Stimulated activated CD8-positive, alpha-beta memory T cell treated with anti-CD3 and anti-CD28 coated beads, Interleukin-4, amount 100 ng/mL, for 4 hours (primary cell): ENCODE data around the gene CCZ1.
A peak's percentile ranks its signal among the peaks of the same experiment; 100 is the strongest.
"Not testable (repeated sequence)": the region's sequence is repeated elsewhere in the genome, so short reads cannot be mapped to it uniquely, and the experiment has no call there.

ENCODE experiments used
- DNase-seq, 2 donors: peaks; one replicate each; pipeline ENCODE4 v3.0.0-alpha.2; 2020; ENCODE audit warnings: low read depth in 2 of 2, low spot score in 1 of 2

Gene CCZ1

GRCh38 chr7:5898480-5899224 is at the start of gene CCZ1:
Gene CCZ1 (plus strand): TSS chr7:5898733. CDS start chr7:5898800, 67 bp downstream.
- peak; percentile 51 to 62 for DNase-seq

- DNase-seq: no peak
Measured at GRCh38 chr7:5850944-5851343, 47.6 kb upstream of the CCZ1 start.

- DNase-seq: no peak
Measured at GRCh38 chr7:5854738-5855137, 43.8 kb upstream of the CCZ1 start.

- not testable (repeated sequence) for DNase-seq
Measured at GRCh38 chr7:5857041-5857575, 41.4 kb upstream of the CCZ1 start.

GRCh38 chr7:5858494-5858893 is 40.0 kb upstream of the CCZ1 start:
- DNase-seq: not testable (repeated sequence)

- DNase-seq: not testable (repeated sequence)
Measured at GRCh38 chr7:5861281-5861680, 37.3 kb upstream of the CCZ1 start.

- DNase-seq: not testable (repeated sequence)
Measured at GRCh38 chr7:5862753-5863366, 35.7 kb upstream of the CCZ1 start.

GRCh38 chr7:5865279-5865931 is 33.1 kb upstream of the CCZ1 start:
- not testable (repeated sequence) for DNase-seq

- no peak for DNase-seq
Measured at GRCh38 chr7:5867060-5867459, 31.5 kb upstream of the CCZ1 start.

GRCh38 chr7:5868928-5869341 is 29.6 kb upstream of the CCZ1 start:
- DNase-seq: not testable (repeated sequence)

- DNase-seq: no peak
Measured at GRCh38 chr7:5869691-5870090, 28.8 kb upstream of the CCZ1 start.

- no peak for DNase-seq
Measured at GRCh38 chr7:5870311-5870710, 28.2 kb upstream of the CCZ1 start.

- no peak for DNase-seq
Measured at GRCh38 chr7:5872326-5872725, 26.2 kb upstream of the CCZ1 start.

GRCh38 chr7:5879591-5879990 is 18.9 kb upstream of the CCZ1 start:
- not testable (repeated sequence) for DNase-seq

- not testable (repeated sequence) for DNase-seq
Measured at GRCh38 chr7:5880106-5880505, 18.4 kb upstream of the CCZ1 start.

GRCh38 chr7:5884431-5884830 is 14.1 kb upstream of the CCZ1 start:
- DNase-seq: not testable (repeated sequence)

- DNase-seq: not testable (repeated sequence)
Measured at GRCh38 chr7:5888021-5888420, 10.5 kb upstream of the CCZ1 start.

- not testable (repeated sequence) for DNase-seq
Measured at GRCh38 chr7:5890244-5890643, 8.3 kb upstream of the CCZ1 start.

- DNase-seq: no peak
Measured at GRCh38 chr7:5892498-5892897, 6.0 kb upstream of the CCZ1 start.

- not testable (repeated sequence) for DNase-seq
Measured at GRCh38 chr7:5897369-5897919, 1.1 kb upstream of the CCZ1 start.

GRCh38 chr7:5903002-5903401 is 4.5 kb downstream of the CCZ1 start:
- DNase-seq: not testable (repeated sequence)
